HG03469 (cell line): ENCODE data around the gene GTF3C5.
"Not testable (repeated sequence)": the region's sequence is repeated elsewhere in the genome, so short reads cannot be mapped to it uniquely, and the experiment has no call there.

Experiments used
- ATAC-seq: cut with Tn5 transposase; IDR thresholded peaks from one replicate; pipeline ENCODE4 v1.9.1; 2021; ENCODE audit warnings: mild to moderate bottlenecking, moderate library complexity, moderate number of reproducible peaks; ENCODE audit not compliant: unreplicated experiment

GTF3C5 gene

DNA sequence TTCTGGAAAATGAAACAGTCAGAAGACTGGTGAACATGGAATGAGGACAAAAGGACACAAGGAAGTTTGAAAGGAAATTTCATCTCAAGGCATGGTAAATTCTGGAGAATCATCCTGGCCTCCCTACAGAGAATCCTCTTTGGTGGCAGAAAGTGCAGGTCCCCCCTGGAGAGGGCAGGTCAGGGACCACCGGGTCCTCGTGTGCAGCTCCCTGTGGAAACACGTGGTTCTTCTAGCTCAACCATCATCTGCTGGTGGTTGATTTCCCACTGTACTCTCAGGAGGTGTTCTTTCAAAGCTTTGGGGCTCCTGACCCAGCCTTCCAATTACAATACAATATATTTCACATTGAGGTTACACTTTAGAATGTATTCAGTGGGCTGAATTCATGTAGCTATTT lies 2.6 kb upstream of the GTF3C5 start:
- ATAC-seq = no peak

DNA sequence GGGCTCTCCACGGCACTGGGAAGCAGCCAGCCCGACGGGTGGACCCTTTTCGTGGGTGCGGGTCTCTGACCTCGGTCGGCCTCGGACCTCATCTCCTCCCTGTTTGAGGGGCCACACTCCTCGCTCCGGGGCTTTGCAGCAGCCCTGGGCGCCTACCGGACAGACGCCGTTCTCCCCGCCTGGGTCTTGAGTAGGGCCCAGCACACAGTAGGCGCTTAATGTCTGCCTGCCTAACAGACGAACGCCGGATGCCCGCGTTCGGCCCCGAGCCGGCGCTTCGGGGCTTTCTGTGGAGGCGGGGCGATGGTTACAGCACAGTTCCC lies 842 bp upstream of the GTF3C5 start:
- no peak for ATAC-seq

DNA sequence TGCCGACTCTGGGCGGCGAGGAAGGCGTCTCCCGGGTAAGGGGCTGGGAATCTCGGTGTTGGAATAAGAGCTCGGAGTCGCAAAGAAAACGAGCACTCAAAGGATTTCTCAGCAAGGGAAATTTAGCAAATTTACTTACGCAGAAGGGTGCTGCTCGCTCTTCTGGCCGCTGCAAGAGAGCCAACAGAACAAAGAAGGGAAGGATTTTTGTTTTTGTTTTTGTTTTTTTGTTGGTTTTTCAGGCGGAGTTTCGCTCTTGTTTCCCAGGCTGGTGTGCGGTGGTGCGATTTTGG lies 279 bp downstream of the GTF3C5 start:
- no peak for ATAC-seq

DNA sequence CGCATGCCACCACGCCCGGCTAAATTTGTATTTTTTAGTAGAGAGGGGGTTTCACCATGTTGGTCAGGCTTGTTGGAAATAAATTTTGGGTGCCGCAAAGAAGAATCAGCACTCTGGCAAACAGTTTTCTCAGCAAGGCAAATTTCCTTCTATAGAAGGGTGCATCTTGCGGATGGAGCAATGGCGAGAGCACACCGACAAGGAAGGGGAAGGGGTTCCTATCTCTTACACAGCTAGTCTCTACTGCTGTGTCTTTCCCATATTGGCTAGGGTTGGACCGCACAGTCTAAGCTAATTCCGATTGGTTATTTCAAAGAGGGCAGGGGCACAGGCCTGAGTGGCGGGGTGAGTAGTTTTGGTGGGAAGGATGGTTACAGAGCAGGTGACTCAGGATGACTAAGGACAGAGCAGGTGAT lies 707 bp downstream of the GTF3C5 start:
- ATAC-seq = no peak

DNA sequence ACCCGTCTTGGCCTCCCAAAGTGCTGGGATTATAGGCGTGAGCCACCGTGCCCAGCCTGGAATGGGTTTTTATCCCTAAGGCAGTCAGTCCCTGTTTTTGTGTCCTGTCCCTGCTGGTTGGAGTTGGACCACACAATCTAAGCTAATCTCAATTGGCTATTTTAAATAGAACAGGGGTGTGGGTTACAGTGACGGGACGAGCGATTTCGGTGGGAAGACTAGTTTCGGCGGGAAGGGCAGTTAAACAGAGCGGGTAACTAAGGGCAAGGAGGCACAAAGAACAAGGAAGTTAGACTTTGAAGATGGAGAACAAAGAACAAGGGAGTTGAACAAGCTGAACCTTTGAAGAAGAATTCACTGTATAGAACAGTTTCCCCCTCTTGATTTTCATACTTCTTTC lies 1.4 kb downstream of the GTF3C5 start:
- no peak for ATAC-seq

DNA sequence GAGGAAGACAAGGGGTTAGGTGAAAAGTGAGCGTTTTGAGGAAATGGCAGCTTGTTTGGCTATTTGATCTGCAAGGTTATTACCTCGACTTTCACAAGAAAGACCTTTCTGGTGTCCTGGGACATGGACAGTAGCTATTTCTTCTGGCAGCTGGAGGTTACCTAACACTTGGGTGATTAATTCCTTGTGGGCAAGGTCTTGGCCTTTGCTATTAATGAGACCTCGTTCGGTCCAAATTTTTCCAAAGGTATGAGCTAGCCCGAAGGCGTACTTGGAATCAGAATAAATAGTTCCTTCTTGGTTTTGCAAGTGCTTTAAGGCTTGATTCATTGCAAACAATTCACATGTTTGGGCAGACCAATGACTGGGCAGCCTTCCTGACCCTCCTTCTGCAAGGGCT lies 4.9 kb downstream of the GTF3C5 start:
- no peak for ATAC-seq

DNA sequence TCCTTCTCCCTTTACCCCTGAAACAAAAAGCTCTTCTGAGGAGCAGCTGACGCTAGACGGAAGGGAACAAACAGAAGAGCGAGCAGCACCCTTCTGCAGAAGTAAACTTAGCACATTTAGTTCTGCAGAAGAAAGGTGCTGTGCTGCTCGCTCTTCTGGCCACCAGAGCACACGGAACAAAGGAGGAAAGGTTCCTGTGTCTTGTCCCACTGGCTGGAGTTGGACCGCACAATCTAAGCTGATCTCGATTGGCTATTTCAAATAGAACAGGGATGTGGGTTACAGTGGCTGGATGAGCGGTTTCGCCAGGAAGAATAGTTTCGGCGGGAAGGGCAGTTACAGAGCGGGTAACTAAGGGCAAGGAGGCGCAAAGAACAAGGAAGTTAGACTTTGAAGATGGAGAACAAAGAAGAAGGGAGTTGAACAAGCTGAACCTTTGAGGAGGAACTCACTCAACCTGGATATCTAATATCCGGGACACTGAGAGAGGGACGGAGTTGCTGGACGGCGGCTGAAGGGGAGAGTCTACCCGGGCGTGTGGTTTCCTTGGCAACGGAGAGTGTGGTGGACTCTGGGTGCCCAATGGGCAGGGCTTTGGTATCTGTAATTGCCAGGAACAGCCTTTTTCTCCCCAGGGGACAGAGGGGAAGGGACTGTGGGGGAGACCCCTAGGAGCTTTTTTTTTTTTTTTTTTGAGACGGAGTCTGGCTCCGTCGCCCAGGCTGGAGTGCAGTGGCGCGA lies 7.1 kb downstream of the GTF3C5 start:
- no peak for ATAC-seq

DNA sequence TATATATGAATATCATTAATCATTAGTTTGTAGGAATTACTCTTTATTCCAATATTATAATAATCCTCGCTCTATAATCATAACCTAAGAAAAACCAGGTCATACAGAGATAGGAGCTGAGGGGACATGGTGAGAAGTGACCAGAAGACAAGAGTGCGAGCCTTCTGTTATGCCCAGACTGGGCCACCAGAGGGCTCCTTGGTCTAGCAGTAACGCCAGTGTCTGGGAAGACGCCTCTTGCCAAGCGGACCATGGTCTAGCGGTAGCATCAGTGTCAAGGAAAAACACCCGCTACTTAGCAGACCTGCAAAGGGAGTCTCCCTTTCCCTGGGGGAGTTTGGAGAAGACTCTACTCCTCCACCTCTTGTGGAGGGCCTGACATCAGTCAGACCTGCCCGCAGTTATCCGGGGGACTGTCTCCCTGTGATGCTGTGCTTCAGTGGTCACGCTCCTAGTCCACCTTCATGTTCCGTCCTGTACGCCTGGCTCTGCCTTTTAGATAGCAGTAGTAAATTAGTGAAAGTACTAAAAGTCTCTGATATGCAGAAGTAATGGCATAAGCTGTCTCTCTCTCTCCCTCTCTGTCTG lies 10.2 kb downstream of the GTF3C5 start:
- not testable (repeated sequence) for ATAC-seq

DNA sequence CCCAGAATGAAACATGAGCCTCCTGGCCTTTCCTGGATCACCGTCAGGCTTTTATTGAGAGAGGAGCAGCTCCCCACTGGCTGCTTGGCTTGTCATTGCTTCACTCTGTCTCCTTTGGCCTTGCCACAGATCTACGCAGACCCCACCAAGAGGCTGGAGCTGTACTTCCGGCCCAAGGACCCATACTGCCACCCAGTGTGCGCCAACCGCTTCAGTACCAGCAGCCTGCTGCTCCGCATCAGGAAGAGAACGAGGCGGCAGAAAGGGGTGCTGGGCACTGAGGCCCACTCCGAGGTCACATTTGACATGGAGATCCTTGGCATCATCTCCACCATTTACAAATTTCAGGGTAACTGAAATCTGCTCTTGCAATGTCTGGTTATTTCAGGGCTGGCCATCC lies 11.2 kb downstream of the GTF3C5 start:
- ATAC-seq = no peak

DNA sequence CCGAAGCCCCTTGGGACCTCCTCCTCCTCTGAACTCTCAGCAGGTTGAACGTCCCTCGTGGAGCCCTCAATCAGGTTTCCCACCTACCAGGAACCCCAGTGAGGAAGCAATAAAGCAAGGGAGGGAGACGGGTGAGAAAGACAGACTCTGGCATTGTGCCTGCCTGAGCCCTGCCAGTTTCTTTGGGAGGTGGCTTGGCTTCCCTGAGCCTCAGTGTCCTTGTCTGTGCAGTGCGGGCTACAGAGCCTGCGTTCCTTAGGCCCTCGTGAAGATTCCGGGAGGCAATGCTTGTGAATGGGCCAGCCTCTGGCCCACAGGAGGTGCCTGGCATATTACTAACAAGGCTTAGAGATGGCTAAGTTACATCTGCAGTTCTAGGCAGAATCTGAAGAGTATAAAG lies 11.9 kb downstream of the GTF3C5 start:
- no peak for ATAC-seq

DNA sequence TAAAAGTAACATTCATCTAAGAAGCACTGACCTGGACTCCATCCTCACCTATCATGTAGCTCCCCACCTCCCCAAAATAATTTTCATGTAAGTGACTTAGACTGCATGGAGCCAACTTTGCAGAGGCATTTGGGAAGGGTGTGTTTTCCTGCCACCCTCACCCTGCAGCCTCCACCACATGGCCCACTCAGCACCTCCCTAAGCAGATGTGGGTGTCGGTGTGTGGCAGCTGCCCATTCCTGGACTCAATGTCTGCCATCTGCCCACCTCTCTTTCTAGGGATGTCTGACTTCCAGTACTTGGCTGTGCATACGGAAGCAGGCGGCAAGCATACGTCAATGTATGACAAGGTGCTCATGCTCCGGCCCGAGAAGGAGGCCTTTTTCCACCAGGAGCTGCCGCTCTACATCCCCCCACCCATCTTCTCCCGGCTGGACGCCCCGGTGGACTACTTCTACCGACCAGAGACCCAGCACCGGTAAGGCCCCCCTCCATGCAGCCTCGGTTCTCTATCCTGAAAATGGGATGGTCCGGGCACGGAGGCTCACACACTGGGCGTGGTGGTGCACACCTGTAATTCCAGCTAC lies 12.7 kb downstream of the GTF3C5 start:
- no peak for ATAC-seq

DNA sequence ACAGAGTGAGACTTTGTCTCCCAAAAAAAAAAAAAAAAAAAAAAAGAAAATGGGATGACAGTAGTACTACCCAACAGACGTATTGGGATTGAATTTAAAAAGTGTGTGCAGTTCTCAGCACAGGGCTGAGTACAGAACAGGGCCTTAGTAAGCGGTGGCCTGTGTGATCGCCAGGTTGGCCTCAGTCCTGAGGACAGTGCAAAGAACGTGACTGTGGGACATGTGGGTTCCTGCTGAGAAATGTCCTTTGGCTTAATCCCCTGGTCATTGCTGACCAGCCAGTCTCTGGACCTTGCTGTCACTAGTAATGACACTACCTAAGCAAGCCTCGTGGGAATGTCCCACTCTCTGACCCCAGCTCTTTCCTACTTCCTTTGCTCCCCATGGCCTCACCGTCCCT lies 13.3 kb downstream of the GTF3C5 start:
- ATAC-seq = no peak

DNA sequence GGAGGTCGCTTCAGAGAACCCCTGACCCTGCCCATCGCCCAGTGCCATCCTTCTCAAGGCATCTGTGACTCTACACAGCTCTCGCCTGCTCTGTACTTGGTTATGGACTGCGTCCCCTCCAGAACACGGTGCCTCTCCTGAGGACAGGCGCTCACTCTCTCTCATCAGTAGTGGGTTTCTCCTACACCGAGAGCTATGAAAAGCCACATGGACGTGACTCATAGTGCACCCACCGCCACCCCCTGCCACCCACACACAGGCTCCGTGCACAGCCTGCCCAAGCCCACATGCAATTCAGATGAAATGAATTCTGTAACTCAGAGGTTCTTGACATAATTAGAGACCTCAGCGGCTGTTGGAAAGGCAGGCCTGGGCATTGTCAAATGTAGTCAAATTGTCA lies 13.9 kb downstream of the GTF3C5 start:
- no peak for ATAC-seq

DNA sequence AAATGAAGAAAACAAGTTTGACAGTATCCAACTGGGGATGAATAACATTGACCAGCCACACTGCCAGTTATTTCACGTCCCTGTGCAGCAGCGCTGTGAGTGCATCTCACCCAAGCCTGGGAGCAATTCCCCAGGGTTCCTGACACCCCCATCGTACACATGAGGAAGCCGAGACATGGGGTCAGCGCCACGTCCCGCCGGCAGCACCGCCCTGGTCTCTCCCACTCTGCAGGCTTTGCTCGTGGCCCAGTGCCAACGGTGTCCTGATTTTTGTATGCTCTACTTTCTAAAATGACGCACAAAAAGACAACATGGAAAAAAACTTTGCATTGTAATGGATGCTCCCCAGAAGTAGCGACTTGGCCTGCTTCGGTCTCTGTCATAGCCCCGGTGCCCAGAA lies 14.3 kb downstream of the GTF3C5 start:
- no peak for ATAC-seq

DNA sequence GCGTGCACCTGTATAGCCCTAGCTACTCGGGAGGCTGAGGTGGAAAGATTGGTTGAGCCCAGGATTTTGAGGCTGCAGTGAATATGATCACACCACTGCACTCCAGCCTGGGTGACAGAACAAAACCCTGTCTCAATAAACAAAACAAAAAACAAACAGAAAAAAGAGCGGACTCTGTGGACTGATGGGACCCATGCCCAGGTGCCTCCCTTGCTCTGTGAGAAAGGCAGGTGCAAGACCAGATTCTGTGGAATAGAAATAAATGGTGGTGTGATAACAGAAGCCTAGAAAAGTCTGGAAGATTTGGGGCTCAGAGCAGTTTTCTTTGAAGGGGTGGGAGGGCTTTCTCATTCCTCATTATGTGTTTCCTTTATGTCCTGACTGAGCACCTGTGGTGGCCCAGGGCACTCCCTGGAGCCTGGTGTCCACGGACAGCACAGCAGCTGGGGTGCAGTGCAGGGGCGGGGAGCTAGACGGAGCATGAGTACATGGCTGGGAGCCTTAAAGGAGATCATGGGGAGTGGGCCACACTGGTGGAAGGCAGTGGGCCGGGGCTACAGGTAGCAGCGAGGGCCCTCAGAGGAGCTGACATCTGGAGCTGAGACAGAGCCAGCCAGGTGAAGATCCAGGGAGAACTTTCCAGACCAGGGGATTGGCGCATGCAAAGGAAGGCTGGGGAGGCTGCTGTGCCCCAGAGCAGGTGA lies 15.6 kb downstream of the GTF3C5 start:
- ATAC-seq = no peak

DNA sequence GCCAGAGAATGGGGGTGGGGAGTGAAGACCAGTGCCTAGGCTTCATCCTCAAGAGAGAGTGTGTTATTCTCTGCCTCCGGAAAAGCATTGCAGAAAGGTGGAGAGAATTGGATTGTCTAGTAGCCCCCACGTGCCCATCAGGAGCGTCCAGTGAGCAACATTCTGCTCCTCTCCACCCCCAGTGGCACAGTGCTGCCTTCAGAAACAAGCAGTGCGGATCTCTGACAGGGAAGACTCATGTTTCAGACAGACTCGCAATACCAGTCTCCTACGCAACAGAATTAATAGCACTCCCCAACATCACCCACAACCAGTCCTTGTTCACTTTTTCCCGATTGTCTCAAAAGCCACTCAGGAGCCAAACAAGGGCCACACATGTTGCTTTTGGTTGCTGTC lies 16.1 kb downstream of the GTF3C5 start:
- no peak for ATAC-seq

DNA sequence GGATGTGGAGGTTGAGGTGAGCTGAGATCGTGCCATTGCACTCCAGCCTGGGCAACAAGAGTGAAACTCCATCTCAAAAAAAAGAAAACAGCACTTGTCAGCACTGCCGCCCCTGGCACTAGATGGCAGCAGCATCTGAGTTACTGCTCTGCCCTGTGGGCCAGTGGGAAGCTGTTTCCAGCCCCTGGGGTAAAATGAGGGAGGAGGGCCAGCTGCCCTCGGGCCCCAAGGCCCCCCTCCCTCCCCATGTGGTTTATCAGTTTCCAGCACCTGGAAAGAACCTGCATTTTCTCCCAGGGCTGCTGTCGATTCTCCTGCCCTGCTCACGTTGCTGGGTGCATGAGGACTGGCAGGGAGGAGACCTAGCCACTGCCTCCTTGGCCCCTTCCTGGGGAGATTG lies 17.8 kb downstream of the GTF3C5 start:
- ATAC-seq = no peak

DNA sequence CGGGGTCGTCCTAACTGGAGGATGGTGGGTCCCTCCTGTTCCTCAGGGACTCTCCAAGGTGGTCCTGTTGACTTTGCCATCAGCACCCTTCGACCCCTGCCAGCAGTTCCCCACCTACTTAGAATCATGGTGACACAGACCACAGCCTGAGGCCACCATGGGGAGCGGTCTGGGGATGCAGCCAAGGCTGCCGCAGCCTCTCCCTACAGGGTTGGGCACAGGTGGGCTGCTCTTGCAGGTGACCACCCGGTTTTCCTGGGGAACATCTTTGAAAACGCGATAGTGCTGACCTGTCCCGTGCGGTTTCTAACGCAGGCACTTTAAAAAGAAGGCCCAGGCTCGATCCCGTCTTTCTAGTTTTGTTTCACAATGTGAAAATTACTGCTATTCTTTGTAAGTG lies 18.2 kb downstream of the GTF3C5 start:
- ATAC-seq = no peak

DNA sequence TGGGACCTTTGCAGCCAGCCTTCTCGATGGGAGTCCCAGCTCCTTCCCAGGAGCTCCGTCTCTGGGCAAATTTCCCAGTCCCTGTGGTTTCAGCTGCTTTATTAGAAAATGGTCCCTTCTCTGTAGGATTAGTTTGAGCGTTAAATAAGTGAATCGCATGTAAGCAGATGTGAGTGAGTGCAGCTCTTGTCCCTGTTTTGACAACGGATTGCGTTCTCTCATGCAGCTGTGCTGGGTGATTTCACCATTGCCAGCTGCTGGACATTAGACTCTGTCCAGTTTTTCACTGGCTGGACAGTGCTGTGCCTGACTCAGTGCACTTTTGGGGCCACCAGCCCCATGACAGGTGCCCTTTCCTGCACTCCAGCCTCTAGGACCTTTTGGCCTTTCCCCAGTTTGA lies 19.3 kb downstream of the GTF3C5 start:
- ATAC-seq = no peak

DNA sequence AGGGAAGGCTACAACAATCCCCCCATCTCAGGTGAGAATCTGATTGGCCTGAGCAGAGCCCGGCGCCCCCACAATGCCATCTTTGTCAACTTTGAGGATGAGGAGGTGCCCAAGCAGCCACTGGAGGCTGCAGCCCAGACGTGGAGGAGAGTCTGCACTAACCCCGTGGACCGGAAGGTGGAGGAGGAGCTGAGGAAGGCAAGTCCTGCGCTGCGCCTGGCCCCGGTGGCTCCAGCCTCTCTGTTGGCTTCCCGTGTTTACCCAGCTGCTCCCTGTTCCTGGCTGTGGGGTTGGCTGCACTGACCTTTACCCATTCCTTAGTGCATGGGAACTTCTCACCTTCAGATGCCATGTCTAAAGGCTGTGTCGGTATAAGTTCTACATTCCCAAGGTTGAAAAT lies 20.0 kb downstream of the GTF3C5 start:
- ATAC-seq = no peak

DNA sequence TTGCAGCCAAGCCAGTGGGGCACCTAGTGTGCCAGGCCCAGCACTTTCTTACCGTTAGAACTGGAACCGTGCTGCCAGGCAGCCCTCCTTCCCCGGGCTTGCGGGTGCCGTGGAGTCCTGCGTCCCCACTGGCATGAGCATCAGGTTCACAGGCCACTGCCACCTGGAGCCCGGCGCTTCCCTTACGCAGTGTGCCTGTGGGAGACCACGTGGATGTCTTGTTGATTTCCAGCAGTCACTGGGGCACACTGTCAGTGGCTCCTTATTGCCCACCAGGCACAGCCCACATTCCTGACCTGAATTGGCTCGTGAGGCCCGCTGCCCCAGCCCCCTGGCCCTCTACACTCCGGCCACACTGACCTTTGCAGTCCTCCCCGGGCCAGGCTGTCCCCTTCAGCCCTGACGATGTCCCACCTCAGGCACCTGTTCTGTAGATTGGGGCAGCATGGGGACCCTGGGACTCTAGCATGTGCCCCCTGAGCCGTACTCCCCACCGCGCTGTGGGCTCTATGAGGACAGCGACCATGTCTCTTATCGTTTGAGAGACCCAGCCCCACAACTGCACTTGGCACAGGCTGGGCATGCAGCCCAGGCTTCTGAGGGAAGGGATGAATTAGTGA lies 20.6 kb downstream of the GTF3C5 start:
- ATAC-seq = no peak

DNA sequence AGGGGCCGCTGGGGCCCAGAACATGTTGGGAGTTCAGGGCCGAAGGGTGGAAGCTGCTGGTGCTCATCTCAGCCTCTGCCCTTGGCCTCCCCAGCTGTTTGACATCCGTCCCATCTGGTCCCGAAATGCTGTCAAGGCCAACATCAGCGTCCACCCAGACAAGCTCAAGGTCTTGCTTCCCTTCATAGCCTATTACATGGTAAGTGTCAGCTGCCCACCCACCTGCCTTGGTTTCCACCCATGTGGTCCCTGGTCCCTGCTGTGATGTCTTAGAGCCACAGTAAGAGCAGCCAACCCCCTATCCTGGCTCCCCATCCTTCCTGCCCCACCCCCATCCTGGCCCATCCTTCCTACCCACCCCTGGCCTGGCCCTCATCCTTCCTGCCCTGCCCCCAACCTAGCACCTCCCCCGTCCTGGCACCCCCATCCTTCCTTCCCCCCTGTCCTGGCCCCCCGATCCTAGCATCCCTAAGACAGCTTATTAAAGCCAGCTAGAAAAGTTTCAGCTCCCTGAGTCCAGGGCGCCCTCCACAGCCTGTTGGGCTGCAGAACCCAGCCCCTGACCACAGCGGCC lies 21.3 kb downstream of the GTF3C5 start:
- no peak for ATAC-seq
